GM21723 (cell line): ENCODE results near the gene RNF220.

Experiments
- ATAC-seq: cut with Tn5 transposase; IDR thresholded peaks from one replicate; pipeline ENCODE4 v1.9.1; 2021; ENCODE audit warnings: mild to moderate bottlenecking, moderate library complexity; ENCODE audit not compliant: unreplicated experiment

Gene RNF220

DNA sequence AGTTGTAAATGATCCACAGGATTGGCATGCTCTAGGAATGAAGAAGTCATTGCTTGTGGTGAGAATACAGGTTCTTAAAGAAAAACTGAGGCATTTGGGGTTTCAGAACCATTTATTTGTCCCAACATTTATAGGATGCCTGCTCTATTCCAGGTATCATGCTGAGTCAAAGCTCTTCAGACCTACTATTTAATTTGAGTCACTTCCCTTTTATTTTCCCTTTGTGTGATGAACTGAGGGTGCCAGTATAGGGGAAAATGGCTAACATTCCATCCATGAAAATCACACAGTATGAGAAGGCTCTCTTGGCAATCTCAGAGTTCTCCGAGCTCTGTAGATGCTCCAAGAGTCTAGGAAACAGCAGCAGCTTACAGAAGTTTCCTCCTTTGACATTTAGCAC, 110.4 kb downstream of the RNF220 start:
- ATAC-seq: no peak

- no peak for ATAC-seq
Measured at GRCh38 chr1:44519035-44519676, 114.1 kb downstream of the RNF220 start.

- no peak for ATAC-seq
Measured at GRCh38 chr1:44521378-44522080, 116.5 kb downstream of the RNF220 start.

GRCh38 chr1:44523593-44524591, 118.8 kb downstream of the RNF220 start:
- no peak for ATAC-seq

- ATAC-seq: no peak
Measured at GRCh38 chr1:44524655-44525500, 119.8 kb downstream of the RNF220 start.

- no peak for ATAC-seq
Measured at GRCh38 chr1:44526295-44527073, 121.4 kb downstream of the RNF220 start.

DNA sequence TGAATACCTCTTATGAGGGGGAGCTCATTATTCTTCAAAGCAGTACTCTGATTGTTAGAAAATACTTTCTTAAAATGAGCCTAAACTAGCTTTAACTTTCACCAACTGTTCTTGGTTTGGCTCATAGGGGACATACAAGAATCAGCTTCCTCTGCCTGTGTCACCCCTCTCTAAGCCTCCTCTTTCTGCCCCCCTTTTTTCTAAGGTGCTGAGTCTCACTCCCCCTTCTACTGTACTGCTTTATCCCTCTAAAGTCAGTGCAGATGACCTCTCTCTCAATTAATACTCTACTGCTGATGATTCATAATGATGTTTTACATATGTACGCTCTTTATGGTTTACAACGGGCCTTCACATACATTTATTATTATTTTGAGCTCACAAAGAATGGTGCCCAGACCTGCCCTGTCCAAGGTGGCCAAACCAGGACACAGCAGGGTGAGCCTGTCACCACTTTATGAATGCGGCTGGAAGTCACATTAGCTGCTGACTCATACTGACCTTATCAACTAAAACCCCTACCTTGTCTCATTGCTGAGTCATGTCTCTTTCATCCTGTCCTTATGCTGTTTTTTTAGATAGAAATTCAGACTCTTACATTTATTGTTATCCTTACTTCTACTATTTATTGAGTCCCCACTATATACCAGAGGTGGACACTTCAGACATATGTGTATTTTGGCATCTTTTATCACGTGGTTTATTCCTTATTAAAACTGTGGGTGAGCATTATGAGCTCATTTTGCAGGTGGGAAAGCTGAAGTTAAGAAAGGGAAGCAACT, 126.9 kb downstream of the RNF220 start:
- ATAC-seq: no peak

DNA sequence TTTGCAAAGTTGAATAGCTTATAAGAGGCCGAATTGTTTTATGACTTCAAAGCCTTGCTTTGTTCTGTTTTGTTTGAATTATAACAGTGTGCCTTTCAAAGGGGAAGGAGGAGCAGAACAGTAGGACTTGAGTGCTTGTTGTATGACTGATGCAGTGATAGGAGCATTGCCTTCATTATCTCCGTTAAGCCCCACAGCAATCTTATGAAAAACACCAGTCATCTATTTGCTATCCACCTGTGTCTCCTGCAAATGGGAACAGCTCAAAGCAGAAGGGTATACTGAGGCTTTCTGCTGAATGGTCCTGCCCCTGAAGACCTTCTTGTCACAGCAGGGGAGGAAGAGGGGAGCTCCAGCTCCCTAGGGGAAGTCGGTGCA, 127.5 kb downstream of the RNF220 start:
- no peak for ATAC-seq

GRCh38 chr1:44534771-44535170, 129.7 kb downstream of the RNF220 start:
- no peak for ATAC-seq

DNA sequence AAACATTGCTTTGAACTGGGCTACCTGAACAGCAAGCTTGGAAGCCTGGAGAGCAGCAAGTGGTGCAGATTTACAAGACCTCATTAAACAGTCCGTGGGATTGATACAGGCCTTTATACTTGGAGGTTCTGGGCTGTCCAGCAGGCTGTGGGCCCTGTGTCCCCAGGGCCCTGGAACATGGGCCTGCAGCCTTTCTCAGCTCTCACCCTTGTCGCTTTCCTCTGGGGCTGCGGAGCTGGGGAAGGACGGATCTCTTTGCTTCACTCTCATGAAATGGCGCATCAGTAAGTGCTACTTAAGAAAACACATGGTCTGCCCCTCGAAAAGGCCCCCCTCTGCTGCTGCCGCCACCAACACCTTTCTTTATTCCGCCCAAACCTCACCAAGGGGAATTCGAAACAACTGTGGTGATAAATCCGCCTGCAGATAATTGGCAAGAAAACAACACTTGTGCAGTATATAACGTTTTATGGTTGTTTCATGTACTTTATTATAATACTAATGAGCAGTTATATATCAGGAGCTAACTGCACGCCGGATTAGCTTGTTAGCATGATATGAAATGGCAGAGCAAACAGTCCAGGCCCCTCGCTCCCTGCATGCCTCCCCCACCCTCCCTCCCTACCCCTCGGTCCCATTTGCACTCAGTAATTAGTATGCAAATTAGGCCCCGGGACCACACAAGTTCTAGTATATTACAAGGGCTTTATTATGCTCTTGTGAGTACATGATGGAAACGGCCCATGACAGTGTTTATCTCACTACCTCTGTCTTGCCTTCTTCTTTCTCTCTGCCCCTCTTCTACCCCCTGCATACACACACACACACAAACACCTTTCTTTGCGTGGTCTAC, 131.5 kb downstream of the RNF220 start:
- ATAC-seq: no peak

DNA sequence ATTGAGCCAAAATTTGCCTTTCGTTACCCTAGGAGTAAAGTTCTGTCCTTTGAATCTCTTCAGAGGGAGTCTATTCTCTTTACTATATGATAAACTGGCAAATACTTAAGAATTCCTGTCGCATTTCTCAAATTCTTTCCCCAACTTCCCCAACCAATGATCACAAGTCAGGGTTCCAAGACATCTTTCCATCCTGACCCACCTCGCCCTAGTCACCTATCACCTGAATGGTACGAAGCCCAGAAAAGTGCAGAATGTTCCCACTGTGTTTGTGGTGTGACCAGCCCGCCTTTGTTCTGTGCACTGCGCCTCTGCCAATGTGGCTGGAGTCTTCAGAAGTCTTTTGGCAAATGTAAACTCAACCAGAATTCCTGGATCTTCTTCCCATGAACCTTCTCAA, 132.5 kb downstream of the RNF220 start:
- no peak for ATAC-seq

GRCh38 chr1:44537956-44538355, 132.9 kb downstream of the RNF220 start:
- no peak for ATAC-seq

GRCh38 chr1:44539991-44540730, 135.1 kb downstream of the RNF220 start:
- no peak for ATAC-seq

GRCh38 chr1:44542420-44543063, 137.5 kb downstream of the RNF220 start:
- ATAC-seq: no peak

GRCh38 chr1:44543064-44543744, 138.1 kb downstream of the RNF220 start:
- ATAC-seq: no peak

- ATAC-seq: no peak
Measured at GRCh38 chr1:44543786-44544185, 138.7 kb downstream of the RNF220 start.
